GDM1 (cell line): Measurements from ENCODE around the gene ARMC9.

Experiments used
- DNase-seq: peaks from one replicate; lab custom pipeline; 2025; lab: John Stamatoyannopoulos, UW

ARMC9 gene

DNA sequence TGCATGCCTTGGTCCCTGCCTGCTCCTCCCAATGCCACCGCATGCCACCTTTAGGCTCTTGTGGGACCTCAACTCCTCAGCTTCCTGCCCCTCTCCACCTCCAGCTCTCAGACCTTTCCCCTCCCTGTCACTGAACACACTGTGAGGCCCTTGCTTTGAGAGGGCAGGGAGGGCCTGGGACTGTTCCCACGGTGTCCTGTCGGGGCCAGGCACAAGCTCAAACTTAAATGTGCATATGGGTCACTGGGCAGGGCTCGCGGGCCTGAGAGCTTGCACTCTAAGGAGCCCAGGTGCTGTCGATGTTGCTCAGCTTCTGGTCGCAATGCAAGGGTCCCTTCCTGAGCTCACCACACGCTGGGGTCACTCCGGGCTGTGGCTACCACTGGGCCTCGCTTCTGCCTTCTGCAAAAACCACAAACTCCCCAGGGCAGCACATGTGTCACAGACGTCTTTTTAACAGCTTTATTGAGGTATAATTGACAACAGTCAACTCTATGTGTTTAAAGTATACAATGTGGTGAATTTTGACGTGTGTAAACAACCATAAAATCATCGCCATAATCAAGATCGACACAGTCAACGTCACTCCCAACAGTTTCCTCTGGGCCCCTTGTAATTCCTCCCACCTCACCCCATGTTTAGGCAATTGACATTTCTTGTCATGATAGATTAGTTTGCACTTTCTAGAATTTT, 185.1 kb downstream of the ARMC9 start:
- DNase-seq, result no peak

DNA sequence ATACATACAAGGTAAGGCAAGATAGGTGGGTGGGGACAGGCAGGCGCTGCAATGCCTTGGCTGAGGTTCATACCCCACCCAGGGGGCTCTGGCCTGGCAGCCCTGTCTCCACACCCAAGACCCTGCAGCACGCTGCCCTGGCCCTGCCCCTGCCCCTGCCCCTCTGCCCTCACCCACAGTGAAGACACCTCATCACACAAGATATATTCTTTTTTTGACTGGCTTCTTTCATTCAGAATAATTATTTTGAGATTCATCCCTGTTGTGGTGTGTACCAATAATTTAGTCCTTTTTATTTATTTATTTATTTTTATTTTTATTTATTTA, 185.6 kb downstream of the ARMC9 start:
- DNase-seq, result no peak

DNA sequence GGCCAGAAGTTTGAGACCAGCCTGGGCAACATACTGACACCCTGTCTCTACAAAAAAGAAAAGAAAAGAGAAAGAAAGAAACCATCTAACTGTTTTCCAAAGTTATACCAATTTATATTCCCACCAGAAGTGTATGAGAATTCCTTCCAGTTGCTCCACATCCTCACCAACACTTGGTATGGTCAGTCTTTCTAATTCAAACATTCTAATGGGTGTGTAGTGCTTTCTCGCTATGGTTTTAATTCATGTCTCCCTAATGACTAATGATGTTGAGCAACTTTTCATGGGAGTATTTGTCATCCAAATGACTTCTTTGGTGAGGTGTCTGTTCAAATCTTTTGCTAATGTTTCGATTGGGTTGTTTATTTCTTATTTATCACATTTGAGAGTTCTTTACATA, 186.5 kb downstream of the ARMC9 start:
- no peak for DNase-seq

DNA sequence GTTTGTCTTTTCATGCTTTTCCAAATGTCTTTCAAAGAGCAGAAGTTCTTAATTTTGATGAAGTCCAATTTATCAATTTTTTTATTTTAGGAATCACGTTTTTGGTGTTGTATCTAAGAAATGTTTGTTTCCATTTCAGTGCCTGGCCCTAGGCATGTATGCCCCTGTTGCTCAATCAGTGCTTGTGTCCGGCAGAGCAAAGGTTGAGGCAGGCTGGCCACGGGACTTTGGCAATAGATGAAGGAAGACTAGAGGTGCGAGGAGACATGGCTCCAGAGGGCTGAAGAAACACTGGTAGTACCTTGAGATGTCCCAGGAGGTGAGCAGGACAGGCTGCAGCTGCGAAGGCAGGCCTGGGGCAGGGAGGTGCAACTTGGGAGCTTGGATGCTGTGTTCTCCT, 187.0 kb downstream of the ARMC9 start:
- no peak for DNase-seq

DNA sequence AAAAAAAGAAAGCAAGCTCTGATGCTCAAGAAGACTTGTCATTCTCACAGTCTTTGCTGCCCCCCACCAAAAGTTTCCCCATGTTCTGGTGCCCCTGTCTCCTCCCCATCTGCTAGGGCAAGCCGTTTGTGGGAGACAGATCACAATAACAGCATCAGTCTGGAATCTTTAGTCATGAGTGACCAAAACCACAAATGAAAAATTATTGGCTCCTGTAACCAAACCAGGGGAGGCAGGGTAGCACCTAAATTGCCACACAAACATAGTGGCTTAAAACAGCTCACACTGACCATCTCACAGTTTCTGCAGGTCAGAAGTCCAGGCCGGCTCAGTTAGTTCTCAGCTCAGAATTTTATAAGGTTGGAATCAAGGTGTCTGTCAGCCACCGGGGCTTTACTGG, 188.0 kb downstream of the ARMC9 start:
- DNase-seq, result no peak

DNA sequence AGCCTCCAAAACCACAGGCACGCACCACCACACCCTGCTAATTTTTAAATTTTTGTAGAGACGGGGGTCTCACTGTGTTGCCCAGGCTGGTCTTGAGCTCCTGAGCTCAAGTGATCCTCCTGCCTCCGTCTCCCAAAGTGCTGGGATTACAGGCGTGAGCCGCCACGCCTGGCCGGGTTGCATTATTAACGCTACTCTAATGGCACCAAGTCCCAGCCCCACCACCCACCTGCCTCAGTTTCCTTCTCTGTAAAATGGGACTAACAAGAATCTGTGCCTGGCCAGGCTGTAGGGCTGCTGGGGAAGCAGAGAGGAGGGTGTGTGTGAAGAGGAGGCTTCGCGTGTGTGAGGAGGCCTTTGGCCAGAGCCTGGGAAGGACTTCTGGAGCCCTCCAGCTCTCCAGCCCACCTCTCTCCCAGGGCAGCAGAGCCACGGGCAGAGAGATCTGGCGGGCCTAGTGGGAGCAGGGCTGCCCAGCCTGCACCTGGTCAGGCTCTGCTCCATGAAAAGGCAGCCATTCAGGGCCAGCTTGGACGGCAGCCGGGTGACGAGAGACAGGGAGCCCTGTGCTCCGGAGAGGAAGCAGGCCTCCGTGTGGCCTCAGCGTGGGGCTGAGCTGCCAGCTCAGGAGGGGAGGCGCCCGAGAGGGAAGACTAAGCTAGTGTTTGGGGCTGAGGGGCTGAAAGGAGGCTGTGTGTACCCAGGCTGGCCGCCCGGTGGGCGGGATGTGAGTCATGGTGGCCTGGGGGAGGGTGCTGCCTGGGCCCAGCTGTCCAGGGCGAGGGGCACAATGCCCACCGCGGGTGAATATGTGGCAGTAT, 189.7 kb downstream of the ARMC9 start:
- DNase-seq, result peak; percentile 57

DNA sequence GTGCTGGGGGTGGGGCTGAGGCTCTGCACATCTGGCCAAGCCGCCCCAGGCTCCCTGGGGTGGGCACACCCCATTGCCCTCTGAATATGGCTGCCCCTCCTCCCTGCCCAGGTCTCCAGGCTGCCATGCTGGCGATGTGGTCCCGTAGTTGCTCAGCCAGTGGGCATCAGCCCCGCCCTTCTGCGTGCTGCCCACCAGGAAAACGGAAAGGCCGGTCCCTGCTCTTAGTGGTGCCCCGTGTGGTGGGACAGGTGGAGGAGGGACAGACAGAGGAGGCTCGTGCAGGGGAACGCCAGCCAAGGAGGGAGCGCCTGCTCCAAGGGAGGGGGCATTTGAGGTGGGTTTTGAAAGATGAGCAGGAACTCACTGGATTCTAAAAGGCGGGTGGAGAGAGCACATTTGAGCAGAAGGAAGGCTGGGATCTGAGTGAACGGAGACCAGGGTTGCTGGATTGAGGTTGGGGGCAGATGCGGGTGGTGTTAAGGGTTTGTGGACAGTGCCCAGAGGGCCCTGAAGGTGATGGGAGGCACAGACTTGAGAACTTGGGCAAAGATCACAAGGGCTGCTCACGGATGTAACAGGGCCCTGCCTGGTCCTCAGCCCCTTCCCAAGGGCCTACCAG, 190.4 kb downstream of the ARMC9 start:
- no peak for DNase-seq

DNA sequence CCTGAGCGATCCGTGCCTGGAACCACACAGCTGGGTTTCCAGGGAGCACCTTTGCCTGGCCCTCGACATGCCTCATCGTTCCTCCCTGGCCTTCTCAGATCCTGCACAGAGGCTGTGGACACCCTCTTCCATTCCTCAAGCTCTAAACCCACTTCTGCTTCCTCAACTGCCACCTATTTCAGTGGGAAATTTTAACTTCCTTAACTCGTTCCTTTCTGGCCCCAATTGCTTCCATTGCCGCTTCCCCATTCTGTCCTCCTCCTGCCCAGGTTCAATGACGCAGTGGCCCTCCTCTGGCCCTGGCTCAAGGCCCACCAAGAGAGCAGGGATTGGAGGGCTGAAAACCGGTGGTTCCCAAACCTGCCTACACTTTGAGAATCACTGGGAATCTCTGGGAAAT, 192.2 kb downstream of the ARMC9 start:
- peak; percentile 41 for DNase-seq

DNA sequence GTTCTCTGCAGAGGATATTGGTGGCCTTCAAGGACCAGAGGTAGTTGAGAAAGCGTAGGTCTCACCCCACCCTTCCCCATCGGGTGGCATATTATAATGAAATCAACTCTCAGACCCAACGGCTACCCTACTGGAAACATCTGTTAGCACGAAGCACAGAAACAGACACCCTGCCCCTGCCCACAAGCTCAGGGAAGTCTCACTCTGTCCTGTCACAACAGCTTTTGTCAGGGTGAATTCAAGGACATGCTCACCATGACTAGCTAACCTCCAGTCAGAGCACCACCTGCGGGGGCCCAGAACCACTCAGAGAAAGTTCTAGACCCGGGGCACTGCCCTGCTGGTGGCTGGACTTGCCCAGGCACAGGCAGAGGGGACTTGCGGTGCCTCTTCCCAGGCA, 193.6 kb downstream of the ARMC9 start:
- DNase-seq, result no peak

DNA sequence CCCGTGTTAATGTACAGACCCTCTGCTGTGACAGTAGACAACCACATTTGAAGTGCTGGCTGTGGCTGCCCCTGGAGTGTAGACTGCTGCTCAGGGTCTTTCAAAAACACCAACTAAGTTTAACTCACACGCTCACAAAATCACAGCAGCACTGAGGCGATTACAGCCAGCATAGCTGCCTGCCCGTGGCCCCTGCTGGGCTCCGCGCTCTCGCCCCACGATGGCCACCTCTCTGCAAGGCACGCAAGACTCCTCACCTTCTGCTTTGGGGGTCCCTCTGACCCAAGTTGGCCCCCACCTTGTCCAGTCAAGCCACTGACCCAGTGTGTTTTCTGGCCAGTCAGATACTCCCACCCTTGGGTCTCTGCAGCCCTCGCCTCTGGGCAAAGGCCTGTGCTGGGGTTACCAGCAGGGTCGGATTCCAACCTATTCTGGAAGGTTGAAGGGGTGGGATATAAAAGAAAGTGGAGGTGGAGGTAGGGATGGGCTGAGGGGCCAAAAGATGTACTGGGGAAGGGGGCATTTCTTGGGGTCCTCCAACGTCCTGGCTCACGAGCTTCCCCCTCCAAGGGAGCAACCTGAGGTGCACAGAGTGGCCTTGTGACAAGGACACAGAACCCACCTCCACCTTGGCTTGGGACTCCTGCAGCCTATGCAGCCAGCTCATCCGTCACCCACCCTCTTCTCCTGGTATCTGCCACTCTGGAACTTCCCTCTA, 194.2 kb downstream of the ARMC9 start:
- DNase-seq, result no peak

DNA sequence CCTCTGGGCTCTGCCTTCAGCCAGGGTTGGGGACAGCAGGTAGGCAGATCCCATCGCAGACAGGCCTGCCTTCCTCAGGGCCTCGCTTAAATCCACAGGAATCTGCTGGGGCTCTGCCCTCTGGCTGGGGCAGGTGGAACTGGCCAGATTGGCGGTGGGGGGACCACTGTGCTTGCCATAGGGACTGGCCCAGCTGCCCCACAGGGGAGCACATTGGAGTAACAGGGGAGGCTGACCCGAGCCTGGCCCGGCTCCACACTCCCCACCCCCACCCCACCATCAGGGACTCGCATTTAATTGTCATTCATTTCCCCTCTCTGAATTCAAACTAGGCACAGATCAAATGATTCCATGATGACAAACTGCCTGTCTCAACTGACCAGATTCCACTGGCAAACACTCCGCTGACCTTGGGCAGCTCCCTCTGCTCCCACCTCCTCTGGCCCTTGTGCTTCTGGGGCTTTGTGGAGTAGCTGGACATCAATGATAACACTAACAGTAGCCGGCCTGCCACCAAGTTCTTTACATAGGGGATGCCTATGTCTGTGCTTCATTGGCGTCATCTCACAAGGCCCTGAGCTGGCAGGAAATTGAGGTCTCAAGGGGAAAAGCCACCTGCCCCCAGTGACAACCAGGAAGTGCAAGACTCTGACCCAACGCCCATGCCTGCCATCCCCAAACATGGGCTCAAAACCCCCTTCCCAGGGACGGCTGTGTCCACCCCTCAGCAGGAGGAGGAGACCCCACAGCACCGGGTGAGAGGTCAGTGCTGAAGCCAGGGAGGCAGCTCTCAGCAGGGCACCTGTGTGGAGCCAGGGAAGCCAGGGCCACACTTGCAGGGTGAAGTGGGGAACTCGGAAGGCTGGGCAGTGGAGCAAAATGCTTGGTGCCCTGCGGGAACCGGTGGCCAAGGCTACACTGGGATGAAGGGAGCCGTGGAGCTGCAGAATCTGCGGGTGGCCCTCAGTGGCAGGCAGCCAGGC, 195.0 kb downstream of the ARMC9 start:
- DNase-seq, result no peak

DNA sequence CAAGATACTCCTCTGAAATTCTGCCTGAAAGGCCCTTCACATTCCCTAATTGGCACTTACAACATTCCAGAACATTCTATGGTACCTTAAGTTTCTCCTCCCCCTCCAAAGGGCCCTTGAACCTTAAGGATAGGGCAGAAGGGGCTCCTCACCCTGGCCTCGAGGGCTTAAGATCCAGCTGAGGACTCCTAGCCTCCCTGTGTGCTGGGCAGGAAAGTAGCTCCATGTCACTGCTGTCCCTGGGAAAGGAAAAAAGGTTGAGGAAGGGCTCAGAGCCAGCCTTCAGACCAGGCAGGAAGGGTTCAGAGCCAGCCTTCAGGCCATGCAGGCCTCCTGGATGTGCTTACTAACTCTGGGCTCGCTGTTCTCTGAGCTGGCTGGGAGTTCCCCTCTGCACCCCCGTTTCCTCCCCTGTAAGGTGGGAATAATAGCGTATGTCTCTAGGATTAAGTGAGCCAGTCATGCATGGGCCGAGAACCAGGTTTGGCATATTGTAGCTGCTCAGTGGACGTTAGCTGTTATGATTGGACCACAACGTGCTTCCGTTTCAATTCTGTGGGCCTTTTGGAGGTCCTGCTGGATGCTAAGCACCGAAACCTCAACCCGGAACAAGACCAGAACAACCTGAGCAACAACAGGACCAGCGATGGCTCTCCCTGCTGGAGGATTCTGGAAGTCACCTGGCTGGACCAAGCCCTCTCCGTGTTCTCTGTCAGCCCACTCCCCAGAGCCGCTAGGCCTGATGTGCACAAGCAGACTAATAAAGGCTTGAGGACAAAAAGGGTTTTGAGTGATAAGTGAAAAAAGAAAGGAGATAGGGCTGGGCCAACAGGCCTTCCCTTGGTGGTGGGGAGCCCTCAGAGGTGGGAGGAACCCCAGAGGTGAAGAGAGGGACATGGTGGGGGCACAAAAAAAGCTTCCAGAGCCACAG, 196.0 kb downstream of the ARMC9 start:
- DNase-seq, result no peak

DNA sequence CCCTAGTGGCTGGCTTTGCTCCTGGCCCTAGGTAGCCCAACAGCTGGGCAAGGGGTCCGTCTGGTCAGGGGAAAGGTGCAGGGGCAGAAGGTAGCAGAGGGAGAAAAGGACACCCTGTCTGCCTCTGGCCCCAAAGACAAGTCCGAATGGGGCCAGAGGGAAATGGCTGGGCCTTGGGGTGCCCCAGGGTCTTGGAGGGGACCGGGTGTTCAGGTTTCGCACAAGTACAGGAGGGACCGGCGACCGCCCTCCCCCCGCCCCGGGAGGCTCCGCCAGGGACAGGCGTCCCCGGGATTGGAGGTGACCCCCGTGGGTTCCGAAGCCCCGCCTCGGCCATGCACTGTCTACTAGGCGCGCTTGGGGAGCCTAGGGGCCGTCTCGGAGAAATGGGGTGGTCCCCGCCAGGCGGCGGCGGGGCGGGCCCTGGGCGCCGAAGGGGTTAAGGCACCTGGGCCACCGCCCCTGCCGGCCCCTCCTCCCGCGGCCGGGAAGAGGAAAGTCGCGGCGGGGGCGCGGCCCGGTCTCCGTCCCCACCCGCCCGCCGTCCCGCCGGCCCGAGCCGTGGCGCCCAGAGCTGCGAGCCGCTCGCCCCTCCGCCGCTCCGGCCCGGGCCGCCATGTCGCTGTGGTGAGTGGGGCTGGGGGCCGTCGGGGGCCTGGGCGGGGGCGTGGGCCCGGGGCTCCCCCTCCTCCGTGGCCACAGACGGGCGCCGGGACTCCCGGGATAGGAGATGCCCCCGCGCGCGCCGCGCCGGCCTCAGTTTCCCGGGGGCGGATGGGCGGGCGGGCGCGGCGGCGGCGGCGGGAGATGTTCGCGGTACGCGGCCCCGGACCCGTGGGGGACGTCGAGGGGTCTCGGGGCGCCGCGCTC, 197.0 kb downstream of the ARMC9 start, which contains the start of gene B3GNT7:
TSS of gene B3GNT7 (plus strand) at position 523 of the 870 bp plus-strand sequence. CDS start at position 617, 94 bp downstream.
- no peak for DNase-seq

DNA sequence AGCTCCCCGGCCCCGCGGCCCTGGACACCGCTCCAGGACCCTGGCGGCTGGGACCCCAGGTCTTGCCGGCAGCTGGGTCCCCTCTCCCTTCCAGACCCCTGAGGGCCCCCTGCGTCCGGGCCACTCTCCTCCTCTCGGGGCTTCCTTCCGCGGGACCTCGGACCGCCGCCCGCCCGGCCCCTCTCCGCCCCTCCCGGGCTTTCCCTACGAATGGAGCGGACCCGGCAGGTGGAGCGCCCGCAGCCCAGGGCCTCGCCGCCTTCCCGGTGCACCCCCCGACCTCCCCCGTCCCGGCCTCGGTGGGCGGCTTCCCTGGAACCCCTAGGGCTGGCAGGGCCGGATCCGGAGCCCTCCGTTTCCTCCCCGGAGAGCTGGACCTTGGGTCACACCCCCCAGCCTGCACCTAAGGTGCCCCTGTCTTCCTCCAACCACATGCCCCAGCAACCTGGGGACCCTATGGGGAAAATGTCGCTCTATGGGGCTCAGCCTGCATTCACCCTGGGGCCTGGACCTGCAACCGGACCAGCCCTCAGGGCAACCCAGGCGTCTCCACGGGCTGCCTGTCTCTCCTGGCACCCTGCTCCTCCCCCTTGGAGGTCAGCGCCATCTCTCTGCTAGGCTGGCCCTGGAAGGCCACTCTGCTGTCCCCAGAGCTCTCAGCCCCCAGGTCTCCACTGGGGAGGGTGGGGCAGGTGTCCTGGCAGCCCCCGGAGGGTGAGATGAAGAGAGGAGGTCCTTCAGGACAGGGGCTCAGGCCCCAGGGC, 197.8 kb downstream of the ARMC9 start:
- DNase-seq, result no peak

DNA sequence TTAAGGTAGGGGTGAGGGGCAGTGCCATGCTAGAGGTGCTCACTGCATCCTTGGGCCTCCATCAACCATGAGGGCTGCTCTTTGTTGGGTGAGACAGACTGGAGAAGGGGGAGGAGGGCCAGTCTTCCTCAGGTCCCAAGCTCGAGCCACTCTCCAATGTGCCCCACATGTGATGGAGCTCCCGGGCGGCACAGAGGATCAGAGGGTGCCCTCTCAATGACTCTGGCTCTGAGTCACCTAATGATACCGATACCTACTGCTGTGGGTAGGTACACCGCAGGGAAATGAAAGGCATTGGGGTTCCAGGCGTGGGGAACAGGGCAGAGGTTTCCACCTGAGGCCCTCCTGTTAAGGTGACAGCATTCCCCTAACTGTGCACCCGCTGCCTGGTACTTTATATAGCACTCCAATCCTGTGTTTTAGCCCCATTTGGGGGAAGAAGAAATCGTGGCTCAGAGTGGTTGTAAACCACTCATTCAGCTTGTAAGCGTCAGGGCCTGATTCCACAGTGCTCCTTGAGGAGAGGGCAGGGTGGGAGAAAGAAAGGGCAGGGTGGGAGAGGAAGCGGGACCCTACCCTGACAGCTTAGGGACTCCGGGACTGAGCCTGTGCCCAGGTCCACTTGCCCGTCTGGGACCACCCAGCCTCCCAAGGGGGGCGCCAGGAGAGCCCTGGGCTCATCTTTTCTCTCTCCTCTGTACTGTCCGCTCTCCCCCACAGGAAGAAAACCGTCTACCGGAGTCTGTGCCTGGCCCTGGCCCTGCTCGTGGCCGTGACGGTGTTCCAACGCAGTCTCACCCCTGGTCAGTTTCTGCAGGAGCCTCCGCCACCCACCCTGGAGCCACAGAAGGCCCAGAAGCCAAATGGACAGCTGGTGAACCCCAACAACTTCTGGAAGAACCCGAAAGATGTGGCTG, 198.8 kb downstream of the ARMC9 start:
- DNase-seq, result no peak

DNA sequence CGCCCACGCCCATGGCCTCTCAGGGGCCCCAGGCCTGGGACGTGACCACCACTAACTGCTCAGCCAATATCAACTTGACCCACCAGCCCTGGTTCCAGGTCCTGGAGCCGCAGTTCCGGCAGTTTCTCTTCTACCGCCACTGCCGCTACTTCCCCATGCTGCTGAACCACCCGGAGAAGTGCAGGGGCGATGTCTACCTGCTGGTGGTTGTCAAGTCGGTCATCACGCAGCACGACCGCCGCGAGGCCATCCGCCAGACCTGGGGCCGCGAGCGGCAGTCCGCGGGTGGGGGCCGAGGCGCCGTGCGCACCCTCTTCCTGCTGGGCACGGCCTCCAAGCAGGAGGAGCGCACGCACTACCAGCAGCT, 199.5 kb downstream of the ARMC9 start:
- no peak for DNase-seq

DNA sequence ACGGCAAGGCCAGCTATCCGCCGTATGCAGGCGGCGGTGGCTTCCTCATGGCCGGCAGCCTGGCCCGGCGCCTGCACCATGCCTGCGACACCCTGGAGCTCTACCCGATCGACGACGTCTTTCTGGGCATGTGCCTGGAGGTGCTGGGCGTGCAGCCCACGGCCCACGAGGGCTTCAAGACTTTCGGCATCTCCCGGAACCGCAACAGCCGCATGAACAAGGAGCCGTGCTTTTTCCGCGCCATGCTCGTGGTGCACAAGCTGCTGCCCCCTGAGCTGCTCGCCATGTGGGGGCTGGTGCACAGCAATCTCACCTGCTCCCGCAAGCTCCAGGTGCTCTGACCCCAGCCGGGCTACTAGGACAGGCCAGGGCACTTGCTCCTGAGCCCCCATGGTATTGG, 200.2 kb downstream of the ARMC9 start:
- DNase-seq, result no peak
